IPS-18a (cell line): ENCODE results near the gene ROBO2.

Experiments
- H3K27ac ChIP-seq: one replicate; pipeline ENCODE4 v1.5.1; 2013; ENCODE audit warnings: low read length
- H3K27me3 ChIP-seq: one replicate; pipeline ENCODE4 v1.6.1; 2013; ENCODE audit warnings: mild to moderate bottlenecking, low read length; ENCODE audit not compliant: control insufficient read depth, insufficient read depth
- H3K36me3 ChIP-seq: one replicate; pipeline ENCODE4 v1.6.1; 2013; ENCODE audit warnings: low read depth, low read length; ENCODE audit not compliant: control insufficient read depth
- H3K4me1 ChIP-seq: one replicate; pipeline ENCODE4 v1.6.1; 2013; ENCODE audit warnings: low read depth, low read length; ENCODE audit not compliant: control insufficient read depth
- H3K4me3 ChIP-seq: one replicate; pipeline ENCODE4 v1.5.1; 2013; ENCODE audit warnings: low read length
- H3K9ac ChIP-seq: one replicate; pipeline ENCODE4 v1.6.1; 2013; ENCODE audit warnings: mild to moderate bottlenecking, low read length, moderate library complexity
- H3K9me3 ChIP-seq: one replicate; pipeline ENCODE4 v1.6.1; 2013; ENCODE audit warnings: low read depth, low read length; ENCODE audit not compliant: control insufficient read depth

ROBO2 gene

GRCh38 chr3:77169823-77170222, 129.9 kb downstream of the ROBO2 start:
- H3K36me3 ChIP-seq = no peaks in the 10 kb centered on the region
- H3K27me3 ChIP-seq = no peaks in the 10 kb centered on the region
- no peak overlapping the region for H3K9ac ChIP-seq
- H3K9me3 ChIP-seq = no peaks in the 10 kb centered on the region
- no peak overlapping the region for H3K4me3 ChIP-seq
- H3K4me1 ChIP-seq = peaks cover 4% of the 10 kb centered on the region
- no peak overlapping the region for H3K27ac ChIP-seq

GRCh38 chr3:77171026-77171425, 131.1 kb downstream of the ROBO2 start:
- Histone ChIP-seq H3K36me3 (no peaks in the 10 kb centered on the region), H3K9me3 (no peaks in the 10 kb centered on the region), H3K27ac (no peak overlapping the region), H3K4me1 (peaks cover 4% of the 10 kb centered on the region), H3K9ac (no peak overlapping the region), H3K27me3 (no peaks in the 10 kb centered on the region), H3K4me3 (no peak overlapping the region)

- Histone ChIP-seq H3K9me3 (no peaks in the 10 kb centered on the region), H3K36me3 (no peaks in the 10 kb centered on the region), H3K27ac (no peak overlapping the region), H3K4me1 (no peaks in the 10 kb centered on the region), H3K4me3 (no peak overlapping the region), H3K9ac (no peak overlapping the region), H3K27me3 (no peaks in the 10 kb centered on the region)
These were observed 139.9 kb downstream of the ROBO2 start for GRCh38 chr3:77179762-77180161.

- Histone ChIP-seq H3K27ac (no peak overlapping the region), H3K9ac (no peak overlapping the region), H3K27me3 (no peaks in the 10 kb centered on the region), H3K9me3 (no peaks in the 10 kb centered on the region), H3K36me3 (no peaks in the 10 kb centered on the region), H3K4me1 (peaks cover 10% of the 10 kb centered on the region), H3K4me3 (no peak overlapping the region)
These were observed 142.4 kb downstream of the ROBO2 start for GRCh38 chr3:77182341-77182740.

GRCh38 chr3:77186319-77186718, 146.4 kb downstream of the ROBO2 start:
- Histone ChIP-seq H3K9me3 (no peaks in the 10 kb centered on the region), H3K4me1 (peaks cover 10% of the 10 kb centered on the region), H3K9ac (no peak overlapping the region), H3K27me3 (no peaks in the 10 kb centered on the region), H3K4me3 (no peak overlapping the region), H3K36me3 (no peaks in the 10 kb centered on the region), H3K27ac (no peak overlapping the region)

GRCh38 chr3:77186728-77187127, 146.8 kb downstream of the ROBO2 start:
- Histone ChIP-seq H3K4me1 (peaks cover 10% of the 10 kb centered on the region), H3K9ac (no peak overlapping the region), H3K9me3 (no peaks in the 10 kb centered on the region), H3K27me3 (no peaks in the 10 kb centered on the region), H3K36me3 (no peaks in the 10 kb centered on the region), H3K27ac (no peak overlapping the region), H3K4me3 (no peak overlapping the region)

GRCh38 chr3:77188210-77188609, 148.3 kb downstream of the ROBO2 start:
- Histone ChIP-seq H3K4me3 (no peak overlapping the region), H3K36me3 (no peaks in the 10 kb centered on the region), H3K4me1 (peaks cover 10% of the 10 kb centered on the region), H3K9me3 (no peaks in the 10 kb centered on the region), H3K9ac (no peak overlapping the region), H3K27ac (no peak overlapping the region), H3K27me3 (no peaks in the 10 kb centered on the region)

GRCh38 chr3:77189258-77189657, 149.4 kb downstream of the ROBO2 start:
- no peaks in the 10 kb centered on the region for H3K27me3 ChIP-seq
- H3K4me1 ChIP-seq = peaks cover 10% of the 10 kb centered on the region
- no peaks in the 10 kb centered on the region for H3K9me3 ChIP-seq
- no peaks in the 10 kb centered on the region for H3K36me3 ChIP-seq
- H3K4me3 ChIP-seq = no peak overlapping the region
- no peak overlapping the region for H3K9ac ChIP-seq
- H3K27ac ChIP-seq = no peak overlapping the region

- Histone ChIP-seq H3K9me3 (no peaks in the 10 kb centered on the region), H3K27me3 (no peaks in the 10 kb centered on the region), H3K36me3 (no peaks in the 10 kb centered on the region), H3K4me3 (no peak overlapping the region), H3K27ac (no peak overlapping the region), H3K4me1 (peaks cover 10% of the 10 kb centered on the region), H3K9ac (no peak overlapping the region)
These were observed 149.8 kb downstream of the ROBO2 start for GRCh38 chr3:77189684-77190083.

- no peaks in the 10 kb centered on the region for H3K36me3 ChIP-seq
- H3K27ac ChIP-seq = no peak overlapping the region
- H3K4me1 ChIP-seq = peaks cover 10% of the 10 kb centered on the region
- H3K9me3 ChIP-seq = no peaks in the 10 kb centered on the region
- no peaks in the 10 kb centered on the region for H3K27me3 ChIP-seq
- H3K4me3 ChIP-seq = no peak overlapping the region
- H3K9ac ChIP-seq = no peak overlapping the region
These were observed 150.5 kb downstream of the ROBO2 start for GRCh38 chr3:77190374-77190773.

- Histone ChIP-seq H3K27ac (no peak overlapping the region), H3K9me3 (no peaks in the 10 kb centered on the region), H3K9ac (no peak overlapping the region), H3K4me1 (peaks cover 8% of the 10 kb centered on the region), H3K27me3 (no peaks in the 10 kb centered on the region), H3K36me3 (no peaks in the 10 kb centered on the region), H3K4me3 (no peak overlapping the region)
These were observed 151.1 kb downstream of the ROBO2 start for GRCh38 chr3:77191014-77191413.

GRCh38 chr3:77191640-77192039, 151.7 kb downstream of the ROBO2 start:
- Histone ChIP-seq H3K27me3 (no peaks in the 10 kb centered on the region), H3K4me1 (peaks cover 2% of the 10 kb centered on the region), H3K27ac (no peak overlapping the region), H3K9ac (no peak overlapping the region), H3K36me3 (no peaks in the 10 kb centered on the region), H3K9me3 (no peaks in the 10 kb centered on the region), H3K4me3 (no peak overlapping the region)
